Upper lobe of left lung (tissue), 4 donors: ENCODE measurements around the gene CCDC3.

Experiments
- CTCF ChIP-seq, 6 experiments: fragments of 450-650 bp in 4 of 6; fragments of 200-600 bp in 2 of 6; sonication (generic) in 2 of 6; IDR thresholded peaks; one replicate each; pipeline ENCODE4 v1.5.1; 2016 to 2019; ENCODE audit warnings: antibody characterized with exemption in 6 of 6
- EP300 ChIP-seq, 4 donors: sonication (generic); formaldehyde crosslinking; IDR thresholded peaks; one replicate each; pipeline ENCODE4 v1.5.1; 2017; ENCODE audit warnings: antibody characterized with exemption in 4 of 4, control low read depth in 2 of 4
- POLR2A ChIP-seq, 4 donors: fragments of 450-650 bp; IDR thresholded peaks; one replicate each; pipeline ENCODE4 v1.5.1; 2016 to 2017; ENCODE audit warnings: antibody characterized with exemption in 4 of 4, mild to moderate bottlenecking in 2 of 4
- POLR2AphosphoS5 ChIP-seq, 2 donors: sonication (generic); formaldehyde crosslinking; IDR thresholded peaks; one replicate each; pipeline ENCODE4 v1.5.1; 2017; ENCODE audit warnings: antibody characterized with exemption in 2 of 2

GRCh38 chr10:12854988-12855387 is 146.5 kb downstream of the CCDC3 start:
- no peak for TF ChIP-seq CTCF (IDR thresholded peaks at IDR 0.05)
- TF ChIP-seq POLR2AphosphoS5 (IDR thresholded peaks at IDR 0.05), result no peak
- TF ChIP-seq POLR2A (IDR thresholded peaks at IDR 0.05), result no peak
- no peak for TF ChIP-seq EP300 (IDR thresholded peaks at IDR 0.05)
